GM23248 (cell line): Measurements from ENCODE around the gene CRACR2A. TPM values are rescaled to one million over a fixed set of nuclear protein-coding genes. Genes with fewer than 3 reads are reported as not detected.

Source experiments
- DNase-seq: peaks from one replicate; pipeline ENCODE4 v3.0.0-alpha.2; 2015
- H2AFZ ChIP-seq: fragments of 200-600 bp; sonication (generic); 2 replicates; pipeline ENCODE4 v1.6.1; 2016; ENCODE audit warnings: antibody characterized with exemption
- H3F3A ChIP-seq: fragments of 200-600 bp; sonication (generic); 2 replicates; pipeline ENCODE4 v1.6.1; 2016; ENCODE audit warnings: mild to moderate bottlenecking, antibody characterized with exemption, mixed run types; ENCODE audit not compliant: insufficient read depth
- H3K27ac ChIP-seq: fragments of 200-600 bp; sonication (generic); 2 replicates; pipeline ENCODE4 v1.5.1; 2016; ENCODE audit warnings: mild to moderate bottlenecking
- H3K27me3 ChIP-seq: fragments of 200-600 bp; sonication (generic); replicated peaks from 2 replicates; pipeline ENCODE4 v1.6.1; 2016; ENCODE audit warnings: mild to moderate bottlenecking; ENCODE audit not compliant: insufficient read depth
- H3K36me3 ChIP-seq: fragments of 200-600 bp; sonication (generic); 2 replicates; pipeline ENCODE4 v1.6.1; 2016; ENCODE audit warnings: low read depth, mild to moderate bottlenecking
- H3K4me1 ChIP-seq: fragments of 200-600 bp; sonication (generic); 2 replicates; pipeline ENCODE4 v1.6.1; 2016; ENCODE audit warnings: mild to moderate bottlenecking; ENCODE audit not compliant: insufficient read depth
- H3K4me2 ChIP-seq: fragments of 200-600 bp; sonication (generic); one replicate; pipeline ENCODE4 v1.6.1; 2016; ENCODE audit warnings: mild to moderate bottlenecking; ENCODE audit not compliant: unreplicated experiment
- H3K4me3 ChIP-seq: fragments of 200-600 bp; sonication (generic); 2 replicates; pipeline ENCODE4 v1.5.1; 2016; ENCODE audit warnings: mild to moderate bottlenecking
- H3K79me2 ChIP-seq: fragments of 200-600 bp; sonication (generic); 2 replicates; pipeline ENCODE4 v1.6.1; 2016; ENCODE audit warnings: mild to moderate bottlenecking; ENCODE audit not compliant: insufficient read depth
- H3K9ac ChIP-seq: fragments of 200-600 bp; sonication (generic); 2 replicates; pipeline ENCODE4 v1.6.1; 2016; ENCODE audit warnings: mild to moderate bottlenecking
- H3K9me2 ChIP-seq: fragments of 200-600 bp; sonication (generic); 2 replicates; pipeline ENCODE4 v1.6.1; 2016; ENCODE audit warnings: mixed run types, mild to moderate bottlenecking, moderate library complexity; ENCODE audit not compliant: insufficient read depth
- H3K9me3 ChIP-seq: fragments of 200-600 bp; sonication (generic); one replicate; pipeline ENCODE4 v1.6.1; 2017; ENCODE audit warnings: low read depth
- H4K20me1 ChIP-seq: fragments of 200-600 bp; sonication (generic); 2 replicates; pipeline ENCODE4 v1.6.0; 2016; ENCODE audit not compliant: insufficient read depth
- EZH2 ChIP-seq: fragments of 200-600 bp; sonication (generic); IDR thresholded peaks from 2 replicates; pipeline ENCODE4 v1.6.1; 2018; ENCODE audit warnings: antibody characterized with exemption, mild to moderate bottlenecking; ENCODE audit not compliant: insufficient read depth, poor library complexity, severe bottlenecking
- EZH2phosphoT487 ChIP-seq: fragments of 200-600 bp; sonication (generic); IDR thresholded peaks from 2 replicates; pipeline ENCODE4 v1.6.1; 2018; ENCODE audit warnings: antibody characterized with exemption, moderate library complexity, mild to moderate bottlenecking, low read depth; ENCODE audit not compliant: insufficient read depth
- WGBS, 2 experiments: methylation state at CpG; one replicate each; pipeline ENCODE4 v1.1.6; 2015 to 2017; ENCODE audit warnings: low lambda C conversion rate in 2 of 2, low coverage in 1 of 2; ENCODE audit errors: missing lambda C conversion rate in 2 of 2; 5-methylcytosine and 5-hydroxymethylcytosine counted together
- in situ Hi-C: fragments of 300-500 bp; cut with MboI; formaldehyde crosslinking; loops from 2 replicates; pipeline ENCODE4 v1.15.0; 2020
- polyA plus RNA-seq: library from polyadenylated mRNA; unstranded; fragments of >200 nt; fragmentation: Nextera tagmentation; extraction: Ambion mirVana; gene quantifications from 2 replicates; pipeline ENCODE4 v1.2.1, GENCODE V29; 2016
- total RNA-seq: library from RNA; depleted of rRNA; stranded (reverse); fragments of >200 nt; shearing (Covaris generic); gene quantifications from 2 replicates; pipeline ENCODE4 v1.2.3, GENCODE V29; 2014

Gene CRACR2A
- total and polyA plus RNA-seq, 2 experiments from 2014 or later, result 1.9 to 2.5 TPM

DNA sequence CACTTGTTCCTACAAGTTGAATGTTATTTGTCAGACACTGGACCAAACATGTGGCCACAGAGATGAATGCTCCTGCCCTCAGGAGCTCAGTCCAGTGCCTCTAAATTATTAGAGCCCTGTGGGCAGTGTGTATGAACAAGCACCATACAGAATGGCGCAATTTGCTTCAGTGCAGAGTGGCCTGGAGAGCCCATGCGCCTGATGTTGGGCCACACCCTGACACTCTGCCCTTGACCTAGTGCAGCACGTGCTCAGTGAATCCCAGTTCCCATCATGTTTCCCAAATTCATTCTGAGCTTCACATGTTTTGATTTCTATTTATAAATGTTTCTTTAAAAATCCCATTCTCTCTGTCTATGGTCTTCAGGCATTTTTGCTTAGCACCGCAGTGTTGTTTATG is 145.1 kb downstream of the CRACR2A start:
- Histone ChIP-seq H3K27ac (no peak overlapping the region), H3K9me2 (no peaks in the 10 kb centered on the region), H3F3A (no peaks in the 10 kb centered on the region), H3K36me3 (no peaks in the 10 kb centered on the region), H3K4me1 (no peaks in the 10 kb centered on the region), H3K9ac (no peak overlapping the region), H2AFZ (no peak overlapping the region), H3K4me3 (no peak overlapping the region), H3K4me2 (no peak overlapping the region), H4K20me1 (no peaks in the 10 kb centered on the region), H3K9me3 (no peaks in the 10 kb centered on the region), H3K27me3 (peaks cover 13% of the 10 kb centered on the region; the same call in 1 of the 2 replicates), H3K79me2 (no peaks in the 10 kb centered on the region)
- no peak for TF ChIP-seq EZH2phosphoT487
- 87 to 88% methylated on average over 4 of the region's 4 CpGs for WGBS, 2 experiments
- no peak for DNase-seq
- in situ Hi-C loops, result no loop called here

- WGBS, 2 experiments, result 67% methylated on average over 9 of the region's 9 CpGs
- H3K4me3 ChIP-seq, result no peak overlapping the region
- H4K20me1 ChIP-seq, result no peaks in the 10 kb centered on the region
- H2AFZ ChIP-seq, result no peak overlapping the region
- H3K9ac ChIP-seq, result no peak overlapping the region
- no peaks in the 10 kb centered on the region for H3K9me3 ChIP-seq
- H3K4me2 ChIP-seq, result no peak overlapping the region
- no peak for DNase-seq
- in situ Hi-C loops, result no loop called here
- H3K9me2 ChIP-seq, result no peaks in the 10 kb centered on the region
- H3F3A ChIP-seq, result no peaks in the 10 kb centered on the region
- TF ChIP-seq EZH2 (no peak), EZH2phosphoT487 (no peak)
- no peaks in the 10 kb centered on the region for H3K79me2 ChIP-seq
- peaks cover 13% of the 10 kb centered on the region; the same call in 1 of the 2 replicates for H3K27me3 ChIP-seq
- H3K36me3 ChIP-seq, result no peaks in the 10 kb centered on the region
- no peak overlapping the region for H3K27ac ChIP-seq
- no peaks in the 10 kb centered on the region for H3K4me1 ChIP-seq
These were observed 145.7 kb downstream of the CRACR2A start for GRCh38 chr12:3607039-3607720.

- Histone ChIP-seq H2AFZ (no peak overlapping the region), H3K36me3 (no peaks in the 10 kb centered on the region), H3K4me3 (no peak overlapping the region), H3K27ac (no peak overlapping the region), H4K20me1 (no peaks in the 10 kb centered on the region), H3K4me1 (no peaks in the 10 kb centered on the region), H3K27me3 (peaks cover 13% of the 10 kb centered on the region; the same call in 1 of the 2 replicates), H3F3A (no peaks in the 10 kb centered on the region), H3K4me2 (no peak overlapping the region), H3K9me3 (no peaks in the 10 kb centered on the region), H3K9ac (no peak overlapping the region), H3K9me2 (no peaks in the 10 kb centered on the region), H3K79me2 (no peaks in the 10 kb centered on the region)
- WGBS, 2 experiments, result 65 to 67% methylated on average over 10 of the region's 10 CpGs
- DNase-seq, result no peak
- in situ Hi-C loops, result no loop called here
- no peak for TF ChIP-seq EZH2phosphoT487
- TF ChIP-seq EZH2, result no peak
These were observed 146.8 kb downstream of the CRACR2A start for GRCh38 chr12:3606128-3606527.

DNA sequence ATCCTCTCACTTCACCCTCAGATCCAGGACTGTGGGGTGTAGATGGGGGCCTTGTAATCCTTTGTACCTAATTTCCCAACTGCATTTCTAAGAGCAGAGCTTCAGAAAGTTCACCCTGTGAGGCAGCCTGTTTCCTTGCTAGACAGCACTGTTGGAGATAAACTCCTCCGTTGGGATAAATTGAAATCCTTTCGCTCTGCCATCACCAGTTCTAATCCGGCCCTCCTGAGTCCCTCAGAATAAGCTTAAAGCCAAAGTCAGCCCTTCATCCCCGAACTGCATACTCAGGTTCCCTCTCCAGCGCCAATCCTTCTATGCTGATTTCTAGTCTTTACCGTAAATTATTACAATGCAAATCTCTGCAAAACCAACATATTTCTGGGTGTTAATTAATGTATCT is 147.2 kb downstream of the CRACR2A start:
- Histone ChIP-seq H3K27me3 (peaks cover 13% of the 10 kb centered on the region; the same call in 1 of the 2 replicates), H3K9me2 (no peaks in the 10 kb centered on the region), H3K9ac (no peak overlapping the region), H3K79me2 (no peaks in the 10 kb centered on the region), H3K27ac (no peak overlapping the region), H3K9me3 (no peaks in the 10 kb centered on the region), H4K20me1 (no peaks in the 10 kb centered on the region), H3K36me3 (no peaks in the 10 kb centered on the region), H3F3A (no peaks in the 10 kb centered on the region), H3K4me3 (no peak overlapping the region), H3K4me2 (no peak overlapping the region), H3K4me1 (no peaks in the 10 kb centered on the region), H2AFZ (no peak overlapping the region)
- DNase-seq, result no peak
- TF ChIP-seq EZH2phosphoT487, result no peak
- no peak for TF ChIP-seq EZH2
- in situ Hi-C loops, result no loop called here
- WGBS, 2 experiments, result 42 to 46% methylated on average over 6 of the region's 6 CpGs
